Measurements from ENCODE around the gene GOT1. TPM values are rescaled to one million over a fixed set of nuclear protein-coding genes. Genes with fewer than 3 reads are reported as not detected.

GOT1 gene
- polyA plus RNA-seq, 12 donors, result 31.5 to 47.5 (median 41.0) TPM; not detected in 1

DNA sequence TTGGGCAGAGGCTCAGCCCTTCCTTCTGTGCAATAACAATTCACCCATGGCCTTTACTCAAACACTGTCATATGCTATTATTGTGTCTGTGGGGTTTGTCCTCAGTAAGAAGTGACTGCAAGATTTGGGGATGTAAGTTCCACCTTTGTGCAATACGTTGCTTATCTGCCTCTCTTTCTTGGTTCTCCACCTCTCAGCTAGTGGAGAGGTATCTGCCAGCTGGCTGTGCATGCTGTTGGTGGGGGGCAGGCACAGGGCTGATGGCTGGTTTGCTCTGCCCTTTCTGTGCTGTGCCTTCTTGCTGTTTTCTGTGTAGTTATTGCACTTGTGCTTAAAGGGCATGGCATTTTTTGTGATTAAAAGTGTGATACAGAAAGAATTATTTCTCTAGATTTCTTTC lies 65.1 kb downstream of the GOT1 start:
- no peak for DNase-seq

DNA sequence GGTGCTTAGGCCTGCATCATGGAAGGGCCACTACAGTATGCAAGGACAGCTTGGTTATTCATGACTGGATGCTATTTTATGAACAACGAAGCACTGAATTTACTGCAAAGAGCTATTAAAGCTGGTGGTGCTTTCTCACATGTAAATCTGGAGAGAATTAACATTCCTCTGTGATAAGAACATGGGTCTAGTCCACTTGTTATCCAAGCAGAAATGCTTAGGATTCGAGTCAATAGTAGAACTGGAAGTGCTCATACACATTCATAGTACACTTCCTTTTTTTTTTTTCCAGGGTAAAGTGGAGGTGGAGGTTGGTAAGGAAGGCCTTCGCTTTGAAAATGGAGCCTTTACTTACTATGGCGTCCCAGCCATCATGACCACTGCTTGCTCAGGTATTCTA lies 66.3 kb downstream of the GOT1 start:
- DNase-seq, result no peak

DNA sequence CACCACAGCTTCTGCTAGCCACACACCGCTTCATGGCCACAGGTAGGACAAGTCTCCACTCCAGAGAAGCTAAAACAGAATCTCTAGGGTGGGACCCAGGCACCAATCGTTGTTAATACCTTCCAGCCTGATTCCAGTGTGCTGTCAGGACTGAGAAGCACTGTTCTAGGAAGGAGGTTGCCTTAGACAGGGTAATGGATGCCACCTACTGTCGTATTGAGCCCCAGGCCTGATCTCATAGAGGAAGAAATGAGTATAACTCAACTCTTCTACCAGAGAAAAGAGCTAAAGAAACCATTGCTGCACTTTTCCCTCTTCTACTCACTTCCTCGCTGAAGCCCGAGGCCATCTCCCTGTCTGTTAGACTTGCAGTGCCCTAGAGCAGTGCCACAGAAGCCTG lies 69.5 kb downstream of the GOT1 start:
- DNase-seq, result no peak

DNA sequence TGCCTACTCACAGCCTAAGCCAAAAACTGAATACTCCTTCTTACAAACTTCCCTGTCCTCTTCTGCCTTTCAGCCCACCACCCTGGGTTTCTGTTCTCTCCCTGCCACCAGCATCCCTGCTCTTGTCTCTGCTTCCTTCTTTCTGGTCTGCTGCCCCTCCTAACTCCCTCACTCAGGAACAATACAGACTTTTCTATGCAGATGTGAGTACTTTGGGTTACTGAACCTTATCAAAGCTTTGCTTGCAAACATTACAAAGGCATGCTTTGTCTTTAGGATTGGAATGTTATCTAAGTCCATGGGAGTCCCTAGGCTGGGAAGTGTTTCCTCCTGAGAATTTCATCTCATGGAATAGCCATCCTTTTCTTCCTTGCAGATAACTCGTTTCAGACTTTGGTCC lies 72.3 kb downstream of the GOT1 start:
- DNase-seq, result no peak

- DNase-seq, result no peak
Measured at GRCh38 chr10:99357691-99358090, 72.7 kb downstream of the GOT1 start.

- DNase-seq, result no peak
Measured at GRCh38 chr10:99353182-99353581, 77.2 kb downstream of the GOT1 start.

DNA sequence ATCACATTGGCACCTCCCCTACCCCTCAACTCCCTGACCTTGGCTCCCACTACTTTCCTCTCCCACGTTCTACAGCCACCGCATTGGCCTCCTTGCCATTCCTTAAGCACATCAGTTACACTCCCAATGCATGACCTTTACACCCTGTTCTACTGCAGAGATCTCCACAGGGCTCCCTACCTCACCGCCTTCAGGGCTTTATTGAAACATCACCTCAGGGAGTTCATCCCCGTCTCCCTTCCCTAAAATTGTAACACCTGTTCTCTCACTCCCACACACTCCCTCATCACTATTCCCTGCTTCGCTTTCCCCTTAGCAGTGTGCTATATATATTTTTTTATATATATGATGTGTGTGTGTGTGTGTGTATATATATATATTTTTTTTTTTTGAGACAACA lies 82.8 kb downstream of the GOT1 start:
- no peak for DNase-seq

Other genes with a start within 250 kb of the GOT1 start
- 1 to 10 TPM in 1 of 12 donors, under 1 TPM in 6, not detected in 5; 0.07 to 1.1 (median 0.36) TPM for gene HPSE2, start 194.8 kb downstream of the GOT1 start, polyA plus RNA-seq (ENCODE audit: insufficient read length in 12 of 12)
- gene CNNM1, start 101.3 kb downstream of the GOT1 start, polyA plus RNA-seq (ENCODE audit: insufficient read length in 12 of 12), result under 1 TPM in 9 of 12 donors, not detected in 3; 0.01 to 0.33 (median 0.05) TPM
- gene NKX2-3, start 102.3 kb upstream of the GOT1 start, polyA plus RNA-seq (ENCODE audit: insufficient read length in 12 of 12), result 1 to 10 TPM in 5 of 12 donors, under 1 TPM in 4, not detected in 3; 0.09 to 5.4 (median 1.1) TPM
- 10 to 100 TPM in 11 of 12 donors, not detected in 1; 27.0 to 55.6 (median 33.8) TPM for gene SLC25A28, start 189.8 kb upstream of the GOT1 start, polyA plus RNA-seq (ENCODE audit: insufficient read length in 12 of 12)
- 1 to 10 TPM in 11 of 12 donors, not detected in 1; 3.3 to 7.0 (median 4.7) TPM for gene ENTPD7, start 228.9 kb upstream of the GOT1 start, polyA plus RNA-seq (ENCODE audit: insufficient read length in 12 of 12)

All from muscle of arm (tissue), 12 donors.